Activated gamma-delta T cell (primary cell): ENCODE results near the gene SVBP.
"Not testable (repeated sequence)": the region's sequence is repeated elsewhere in the genome, so short reads cannot be mapped to it uniquely, and the experiment has no call there.

Source experiments
- DNase-seq: peaks from one replicate; lab custom pipeline; 2025; lab: John Stamatoyannopoulos, UW

SVBP gene

DNA sequence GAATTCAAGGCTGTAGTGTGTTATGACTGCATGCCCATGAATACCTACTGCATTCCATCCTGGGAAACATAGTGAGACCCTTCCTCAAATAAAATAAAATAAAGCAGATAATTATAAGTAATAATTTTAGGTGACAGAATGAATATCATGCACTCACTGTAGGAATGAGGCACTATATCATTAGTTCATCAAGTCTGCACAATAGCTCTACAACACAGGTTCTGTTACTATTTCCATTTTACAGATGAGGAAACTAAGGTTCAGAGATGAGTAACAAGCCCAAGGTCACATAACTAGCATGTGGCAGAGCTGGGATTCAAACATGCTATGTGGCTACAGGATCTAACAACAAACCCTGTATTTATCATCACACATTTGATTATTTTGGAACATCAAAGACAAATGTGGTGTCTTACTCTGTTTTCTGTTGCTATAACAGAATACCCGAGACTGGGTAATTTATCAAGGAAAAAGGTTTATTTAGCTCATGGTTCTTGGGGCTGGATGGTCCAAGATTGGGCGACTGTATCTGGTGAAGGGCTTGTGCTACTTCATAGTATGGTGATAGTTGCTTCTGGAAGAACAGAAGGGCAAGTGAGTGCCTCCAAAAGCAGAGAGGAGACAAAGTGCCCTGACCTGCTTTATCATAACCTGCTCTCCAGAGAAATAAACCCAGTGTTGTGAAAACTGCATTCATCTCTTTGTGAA, 24.4 kb upstream of the SVBP start:
- no peak for DNase-seq

DNA sequence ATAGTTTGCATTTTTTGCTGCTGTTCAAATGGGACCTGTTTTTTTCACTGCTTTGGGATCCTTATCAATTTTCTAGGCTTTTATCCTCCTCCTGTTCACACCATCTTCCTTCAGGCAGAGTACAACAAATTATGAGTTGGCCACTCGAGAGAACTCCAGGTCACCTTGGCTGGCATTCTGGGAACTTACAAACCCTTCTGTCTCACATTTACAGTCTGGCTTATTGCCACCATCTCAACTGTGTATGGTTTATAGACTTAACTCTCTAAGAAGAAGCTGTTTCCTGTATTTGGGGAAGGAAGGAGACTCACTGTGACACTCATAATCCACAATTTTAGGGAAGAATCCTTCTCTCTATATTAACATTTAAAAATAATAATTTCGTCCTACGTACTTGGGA, 23.8 kb upstream of the SVBP start:
- no peak for DNase-seq

DNA sequence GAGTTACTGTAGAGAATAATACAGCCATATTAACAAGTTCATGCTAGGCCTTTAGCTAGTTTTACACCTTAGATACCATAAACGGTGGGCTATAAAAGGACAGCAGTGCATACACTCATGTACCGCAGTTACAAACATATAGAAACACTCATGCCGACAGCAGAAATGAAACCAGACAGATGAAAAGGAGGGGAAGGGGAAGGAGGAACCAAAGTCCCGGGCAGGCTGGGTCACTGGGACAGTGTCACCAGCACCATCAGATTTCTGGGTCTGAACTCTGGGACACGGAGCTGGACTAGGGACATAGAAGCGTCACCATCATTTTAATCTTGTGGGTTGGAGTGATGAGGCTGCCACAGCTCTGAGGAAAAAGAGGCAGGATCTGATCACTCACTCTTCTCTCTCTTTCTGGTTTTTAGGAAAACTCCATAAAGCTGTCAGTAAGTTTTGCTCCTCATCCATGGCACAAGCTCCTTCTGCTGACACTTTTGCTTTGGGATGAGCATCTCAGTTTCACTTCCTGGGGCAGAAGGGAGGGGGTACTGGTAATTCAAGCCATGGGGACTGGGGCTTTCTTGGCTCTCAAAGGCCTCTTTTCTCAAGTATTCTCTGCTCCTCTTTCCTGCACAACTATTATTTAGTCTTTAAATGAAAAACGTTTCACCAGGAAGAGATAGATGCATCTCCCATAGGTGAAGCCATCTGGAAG, 21.4 kb upstream of the SVBP start:
- no peak for DNase-seq

GRCh38 chr1:42837709-42838108, 20.5 kb upstream of the SVBP start:
- DNase-seq: no peak

- DNase-seq: no peak
These were observed 18.2 kb upstream of the SVBP start for GRCh38 chr1:42835422-42835821.

DNA sequence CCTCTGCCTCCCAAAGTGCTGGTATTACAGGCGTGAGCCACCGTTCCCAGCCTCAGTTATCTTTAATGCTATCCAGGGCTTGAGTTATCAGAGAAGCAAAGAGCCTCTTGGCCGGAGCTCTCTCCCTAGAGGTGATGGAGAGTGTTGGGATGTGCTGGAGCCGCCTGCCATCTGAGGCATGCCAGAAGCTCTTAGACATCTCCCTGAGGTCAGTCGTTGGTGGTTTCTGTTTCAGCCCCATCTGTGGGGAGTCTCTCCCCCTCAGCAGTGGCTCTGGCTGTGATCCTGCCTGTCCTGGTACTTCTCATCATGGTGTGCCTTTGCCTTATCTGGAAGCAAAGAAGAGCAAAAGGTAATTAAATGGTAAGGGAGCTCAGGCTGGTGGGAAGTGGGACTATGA, 17.6 kb upstream of the SVBP start:
- DNase-seq: no peak

DNA sequence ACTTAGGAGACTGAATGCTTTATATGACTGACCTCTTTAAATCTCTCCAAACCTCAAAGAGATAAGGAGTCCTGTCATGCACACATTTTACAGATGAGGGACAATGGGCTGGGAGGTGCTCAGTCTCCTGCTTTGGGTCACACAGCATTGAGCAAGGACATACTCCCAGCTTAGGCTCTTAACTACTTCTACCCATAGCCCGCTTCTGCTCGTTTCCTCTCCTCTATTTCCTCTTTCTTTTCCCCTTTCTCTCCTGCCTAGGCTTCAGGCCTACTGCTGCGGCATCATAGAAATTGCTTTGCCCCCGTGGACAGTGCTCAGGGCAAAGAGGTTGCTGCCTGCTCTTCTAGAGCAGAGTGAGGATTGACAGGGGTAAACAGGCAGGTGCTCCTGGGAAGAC, 16.8 kb upstream of the SVBP start:
- DNase-seq: no peak

DNA sequence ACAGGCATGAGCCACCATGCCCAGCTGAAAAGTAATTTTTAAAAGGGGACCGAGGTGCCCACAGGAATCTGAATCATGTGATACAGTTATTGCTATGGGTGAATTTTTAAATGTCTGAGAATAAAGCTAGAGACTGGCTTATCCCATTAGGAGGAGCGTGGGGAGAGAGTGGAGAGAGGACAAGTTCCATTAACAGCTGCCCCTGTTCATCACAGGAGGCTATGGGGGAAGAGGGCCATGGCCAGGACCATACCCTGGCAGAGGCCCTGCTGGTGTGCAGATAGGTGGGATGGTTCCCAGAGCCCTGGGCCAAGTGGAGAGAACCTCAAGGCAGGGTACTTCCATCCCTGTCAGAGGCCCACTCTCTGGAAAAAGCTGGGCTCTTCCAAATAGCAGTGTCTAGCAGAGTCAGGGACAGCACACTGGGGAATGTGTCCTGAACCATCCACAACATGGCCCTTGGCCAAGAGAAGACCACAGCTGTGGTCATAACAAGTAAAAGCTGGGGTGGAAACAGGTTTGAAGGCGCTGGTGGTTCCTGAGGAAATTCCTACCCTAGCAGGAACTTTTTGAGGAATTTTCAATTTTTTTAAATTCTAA, 15.5 kb upstream of the SVBP start:
- no peak for DNase-seq

GRCh38 chr1:42831273-42831672, 14.1 kb upstream of the SVBP start:
- DNase-seq: no peak

DNA sequence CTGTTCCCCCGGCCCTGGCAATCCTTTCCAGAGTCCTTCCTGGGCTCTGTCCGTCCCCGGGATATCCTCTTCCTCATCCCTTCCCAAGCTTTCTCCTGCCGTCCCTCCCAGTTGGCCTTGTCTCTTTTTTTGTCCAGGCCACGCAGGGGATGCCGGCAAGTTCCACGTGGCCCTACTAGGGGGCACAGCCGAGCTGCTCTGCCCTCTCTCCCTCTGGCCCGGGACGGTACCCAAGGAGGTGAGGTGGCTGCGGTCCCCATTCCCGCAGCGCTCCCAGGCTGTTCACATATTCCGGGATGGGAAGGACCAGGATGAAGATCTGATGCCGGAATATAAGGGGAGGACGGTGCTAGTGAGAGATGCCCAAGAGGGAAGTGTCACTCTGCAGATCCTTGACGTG, 13.4 kb upstream of the SVBP start:
- DNase-seq: no peak

DNA sequence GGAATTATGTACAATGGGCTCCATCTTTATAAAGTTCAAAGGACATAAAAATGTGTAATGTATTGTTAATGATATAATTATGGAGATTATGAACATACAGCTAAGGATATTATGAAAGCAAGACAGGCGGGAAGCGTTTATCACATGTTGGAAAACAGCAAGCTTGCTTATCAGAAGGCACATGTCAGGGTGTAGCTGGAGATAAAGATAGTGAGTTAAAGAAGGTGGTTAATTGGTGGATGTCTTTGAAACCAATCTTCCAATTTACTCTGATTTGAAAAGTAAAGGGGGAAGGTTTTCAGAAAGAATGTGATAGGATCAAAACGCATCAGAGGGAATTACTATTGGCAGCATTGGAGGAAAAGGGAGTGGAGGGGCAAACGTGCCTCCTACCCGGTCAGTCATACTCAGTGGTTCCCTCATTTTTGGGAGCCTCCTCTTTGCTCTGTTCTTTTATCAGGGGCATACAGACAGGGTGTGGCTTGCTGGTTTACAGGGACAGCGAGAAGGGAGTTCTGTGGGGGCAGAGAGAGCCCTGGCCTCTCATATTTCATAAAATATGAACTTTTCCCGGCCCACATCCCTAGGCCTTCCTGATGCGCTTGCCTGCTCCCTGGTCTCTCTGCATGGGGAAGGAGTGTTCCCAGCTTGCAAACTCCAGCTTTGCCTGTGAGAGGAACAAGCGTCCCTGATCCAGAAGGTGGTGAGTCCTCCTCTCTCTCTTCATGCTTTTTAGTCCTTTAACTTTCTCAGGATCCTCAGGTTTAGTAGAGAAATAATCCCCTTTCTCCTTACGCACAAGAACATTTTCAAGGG, 8.0 kb upstream of the SVBP start:
- DNase-seq: no peak

DNA sequence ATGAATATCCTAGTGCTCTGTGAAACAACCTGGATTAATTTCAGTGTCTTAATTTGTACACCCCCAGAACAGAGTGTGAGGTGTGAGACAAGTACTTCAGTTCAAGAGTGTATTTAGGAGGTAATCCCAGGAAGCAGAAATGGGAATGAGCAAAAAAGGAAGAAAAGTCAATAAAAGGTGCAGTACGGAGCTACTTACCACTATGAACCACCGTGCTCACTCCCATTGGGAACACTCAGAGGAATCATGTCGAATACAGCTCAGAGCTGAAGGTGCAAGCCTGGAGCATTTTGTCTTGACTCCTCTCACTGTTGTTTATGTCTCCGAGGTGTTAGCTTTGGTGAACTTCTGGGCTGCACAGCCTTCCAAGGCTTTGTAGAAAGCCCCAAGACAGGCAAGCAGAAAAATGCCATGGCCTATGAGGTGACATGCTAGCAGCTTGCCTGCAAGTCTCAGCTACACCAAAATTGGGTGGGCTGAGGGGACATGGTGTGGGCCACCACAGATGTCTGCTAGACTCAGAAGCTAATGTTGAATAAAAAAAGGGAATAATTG, 7.4 kb upstream of the SVBP start:
- no peak for DNase-seq

GRCh38 chr1:42822800-42823392, 5.7 kb upstream of the SVBP start:
- no peak for DNase-seq

DNA sequence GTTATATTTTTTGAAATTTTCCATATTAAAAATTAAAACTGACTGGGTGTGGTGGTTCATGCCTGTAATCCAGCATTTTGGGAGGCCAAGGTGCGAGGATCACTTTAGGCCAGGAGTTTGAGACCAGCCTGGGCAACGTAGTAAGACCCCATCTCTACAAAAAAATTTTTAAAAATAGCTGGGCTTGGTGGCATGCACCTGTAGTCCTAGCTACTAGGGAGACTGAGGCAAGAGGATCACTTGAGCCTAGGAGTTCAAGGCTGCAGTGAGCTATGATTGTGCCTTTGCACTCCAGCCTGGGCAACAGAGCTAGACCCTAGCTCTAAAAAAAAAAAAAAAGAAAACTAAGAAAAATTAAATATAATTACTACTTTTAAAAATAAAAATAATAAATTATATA, 4.5 kb upstream of the SVBP start:
- DNase-seq: no peak

DNA sequence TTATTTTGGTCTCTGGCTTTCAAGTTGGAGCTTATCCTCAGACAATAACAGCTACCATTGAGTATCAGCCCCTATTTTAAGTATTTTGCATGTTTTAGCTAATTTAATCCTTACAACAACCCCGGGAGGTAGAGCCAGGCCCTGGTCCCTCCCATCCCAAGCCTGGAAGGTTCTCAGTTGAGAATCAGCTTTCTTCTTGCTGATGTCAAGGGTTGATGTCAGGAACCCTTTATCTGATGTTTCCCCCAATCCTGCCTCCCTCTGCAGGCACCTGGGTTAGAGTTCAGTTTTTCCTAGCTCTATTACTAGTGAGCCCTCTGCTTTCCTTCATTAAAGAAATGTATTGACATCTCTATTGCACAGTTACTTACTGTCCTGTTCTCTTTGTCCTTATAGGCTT, 3.6 kb upstream of the SVBP start:
- DNase-seq: no peak

DNA sequence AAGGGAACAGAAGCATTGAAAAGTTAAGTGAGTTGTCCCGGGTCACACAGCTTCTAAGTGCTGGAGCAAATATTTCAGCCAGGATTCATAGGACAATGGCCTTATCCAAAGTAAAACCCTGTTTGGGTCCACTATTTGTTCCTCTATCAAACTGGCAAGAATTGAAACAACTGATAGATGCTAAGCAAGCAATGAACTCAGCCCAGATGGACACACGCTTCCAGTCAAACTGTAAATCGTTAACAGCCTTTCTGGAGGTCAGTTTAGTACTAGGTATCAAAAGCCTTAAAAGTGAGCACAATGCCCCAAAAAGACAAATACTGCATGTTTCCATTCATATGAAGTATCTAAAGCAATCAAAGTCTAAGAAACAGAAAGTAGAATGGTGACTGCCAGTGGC, 779 bp upstream of the SVBP start:
- DNase-seq: no peak

DNA sequence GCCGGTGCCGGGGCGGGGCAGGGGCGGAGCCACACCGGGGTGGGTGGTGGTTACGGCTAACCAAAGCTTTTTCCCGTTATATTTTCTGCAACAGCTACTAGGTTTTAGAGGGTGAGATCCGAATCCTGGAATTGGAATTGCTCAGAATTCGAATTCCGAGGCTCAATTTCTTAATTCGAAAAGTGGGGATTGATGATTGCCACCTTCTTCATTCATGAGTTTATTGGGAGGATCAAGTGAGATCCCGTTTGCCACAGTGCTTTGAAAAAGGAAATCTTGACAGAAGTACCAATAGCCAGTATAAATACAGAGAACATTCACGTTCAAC, 207 bp upstream of the SVBP start:
- DNase-seq: no peak

DNA sequence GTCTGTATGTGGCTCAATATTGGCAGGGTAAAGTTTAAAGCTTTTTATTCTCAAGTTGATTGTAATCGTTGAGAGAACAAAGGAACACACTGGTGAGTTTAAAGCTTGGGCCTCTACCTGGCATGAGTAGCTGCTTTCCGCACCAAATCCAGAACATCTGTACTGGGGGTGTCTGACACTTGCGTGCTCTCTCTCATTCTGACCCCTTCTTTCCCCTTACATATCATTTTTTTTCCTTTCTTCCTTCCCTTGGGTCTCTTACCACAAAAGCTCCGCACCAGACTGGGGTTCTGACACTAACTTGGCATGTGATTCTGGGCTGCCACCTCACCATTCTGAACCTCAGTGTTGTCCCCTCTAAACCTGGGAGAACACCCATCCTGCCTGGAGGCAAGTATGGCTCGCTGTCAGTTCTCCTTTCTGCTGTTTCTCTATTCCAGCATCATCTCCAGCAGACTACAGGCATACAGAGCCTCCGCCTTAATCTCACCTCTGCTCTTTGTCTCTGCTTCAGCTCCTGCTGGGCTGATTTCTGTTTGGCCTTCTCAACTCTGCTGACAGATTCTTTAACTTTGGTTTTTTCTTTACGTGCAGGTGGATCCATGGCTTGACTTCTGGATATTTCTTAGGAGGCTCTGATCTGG, 1.1 kb downstream of the SVBP start:
- DNase-seq: no peak

GRCh38 chr1:42814815-42815214, 2.4 kb downstream of the SVBP start:
- not testable (repeated sequence) for DNase-seq

- no peak for DNase-seq
These were observed 10.0 kb downstream of the SVBP start for GRCh38 chr1:42807056-42807668.

DNA sequence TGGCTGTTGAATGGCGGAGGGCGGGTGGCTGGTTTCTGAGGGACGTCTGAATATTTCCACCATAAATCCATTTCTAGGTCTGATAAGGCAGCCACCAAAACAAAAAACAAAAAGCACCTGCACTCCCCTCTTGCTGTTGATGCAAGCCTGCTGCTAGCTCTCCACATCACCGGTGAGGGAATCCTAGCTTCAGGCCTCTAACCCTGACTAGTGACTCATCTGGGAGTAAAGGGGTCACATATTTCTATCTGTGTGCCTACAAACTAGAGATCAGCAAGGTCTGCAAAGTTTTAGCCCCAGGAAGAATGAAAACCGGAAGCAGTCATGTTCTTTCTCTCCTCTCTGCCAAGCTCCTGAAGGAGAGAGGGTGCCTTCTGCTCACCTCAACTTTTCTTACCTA, 10.6 kb downstream of the SVBP start:
- DNase-seq: no peak
